GM21723 (cell line): Measurements from ENCODE around the gene C12orf57.

Experiments
- ATAC-seq: cut with Tn5 transposase; IDR thresholded peaks from one replicate; pipeline ENCODE4 v1.9.1; 2021; ENCODE audit warnings: mild to moderate bottlenecking, moderate library complexity; ENCODE audit not compliant: unreplicated experiment

The C12orf57 gene

GRCh38 chr12:6936636-6937480 lies 7.0 kb upstream of the C12orf57 start:
- no peak for ATAC-seq

- ATAC-seq, result peak; percentile 90
Observed at GRCh38 chr12:6937481-6938352, 6.1 kb upstream of the C12orf57 start.

GRCh38 chr12:6938353-6939190 lies 5.2 kb upstream of the C12orf57 start:
- no peak for ATAC-seq

GRCh38 chr12:6939191-6939540 lies 4.7 kb upstream of the C12orf57 start:
- no peak for ATAC-seq

- no peak for ATAC-seq
Observed at GRCh38 chr12:6941267-6941666, 2.6 kb upstream of the C12orf57 start.

GRCh38 chr12:6941782-6942181 lies 2.0 kb upstream of the C12orf57 start:
- ATAC-seq, result no peak

- ATAC-seq, result no peak
Observed at GRCh38 chr12:6942331-6942665, 1.5 kb upstream of the C12orf57 start.

GRCh38 chr12:6943389-6943721 lies 467 bp upstream of the C12orf57 start:
- ATAC-seq, result peak; percentile 23

GRCh38 chr12:6944381-6945186 lies 762 bp downstream of the C12orf57 start:
- ATAC-seq, result peak; percentile 42

- ATAC-seq, result no peak
Observed at GRCh38 chr12:6945613-6946012, 1.8 kb downstream of the C12orf57 start.

GRCh38 chr12:6946033-6946919 lies 2.5 kb downstream of the C12orf57 start:
- ATAC-seq, result no peak

GRCh38 chr12:6946920-6947374 lies 3.1 kb downstream of the C12orf57 start:
- no peak for ATAC-seq

GRCh38 chr12:6947615-6948014 lies 3.8 kb downstream of the C12orf57 start:
- no peak for ATAC-seq

GRCh38 chr12:6948873-6949594 lies 5.2 kb downstream of the C12orf57 start:
- no peak for ATAC-seq

- ATAC-seq, result no peak
Observed at GRCh38 chr12:6950401-6950801, 6.6 kb downstream of the C12orf57 start.

GRCh38 chr12:6950811-6951540 lies 7.2 kb downstream of the C12orf57 start, which contains the start of gene PTPN6:
Gene PTPN6 (plus strand): TSS chr12:6951356. CDS start chr12:6951513, 157 bp downstream.
- ATAC-seq, result peak; percentile 27

- ATAC-seq, result no peak
Observed at GRCh38 chr12:6951551-6952120, 7.8 kb downstream of the C12orf57 start.
